HG03432 (cell line): ENCODE results near the gene TBC1D9.
"Not testable (repeated sequence)": the region's sequence is repeated elsewhere in the genome, so short reads cannot be mapped to it uniquely, and the experiment has no call there.

Source experiments
- ATAC-seq: cut with Tn5 transposase; IDR thresholded peaks from one replicate; pipeline ENCODE4 v1.9.1; 2021; ENCODE audit warnings: mild to moderate bottlenecking, moderate library complexity; ENCODE audit not compliant: unreplicated experiment

The TBC1D9 gene

GRCh38 chr4:140754918-140755773 lies 1.0 kb downstream of the TBC1D9 start:
- ATAC-seq: no peak

DNA sequence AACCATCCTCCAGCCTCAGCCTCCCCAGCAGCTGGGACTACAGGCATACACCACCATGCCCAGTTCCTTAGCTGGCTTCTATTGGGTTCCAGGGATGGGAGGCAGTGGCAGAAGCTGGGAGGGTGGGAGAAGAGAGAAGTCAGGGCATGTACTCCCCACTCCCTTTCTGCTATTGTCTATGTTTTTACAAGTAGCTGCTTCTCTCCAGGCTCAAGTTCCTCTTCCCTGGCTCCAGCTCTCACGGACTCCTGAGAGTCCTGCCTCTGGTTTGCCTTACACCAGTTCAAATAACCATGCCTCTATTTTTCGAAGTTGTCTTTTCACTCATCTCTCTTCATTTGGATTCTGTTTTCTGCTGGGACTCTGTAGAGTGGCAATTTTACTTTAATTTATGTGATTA lies 2.9 kb downstream of the TBC1D9 start:
- no peak for ATAC-seq

DNA sequence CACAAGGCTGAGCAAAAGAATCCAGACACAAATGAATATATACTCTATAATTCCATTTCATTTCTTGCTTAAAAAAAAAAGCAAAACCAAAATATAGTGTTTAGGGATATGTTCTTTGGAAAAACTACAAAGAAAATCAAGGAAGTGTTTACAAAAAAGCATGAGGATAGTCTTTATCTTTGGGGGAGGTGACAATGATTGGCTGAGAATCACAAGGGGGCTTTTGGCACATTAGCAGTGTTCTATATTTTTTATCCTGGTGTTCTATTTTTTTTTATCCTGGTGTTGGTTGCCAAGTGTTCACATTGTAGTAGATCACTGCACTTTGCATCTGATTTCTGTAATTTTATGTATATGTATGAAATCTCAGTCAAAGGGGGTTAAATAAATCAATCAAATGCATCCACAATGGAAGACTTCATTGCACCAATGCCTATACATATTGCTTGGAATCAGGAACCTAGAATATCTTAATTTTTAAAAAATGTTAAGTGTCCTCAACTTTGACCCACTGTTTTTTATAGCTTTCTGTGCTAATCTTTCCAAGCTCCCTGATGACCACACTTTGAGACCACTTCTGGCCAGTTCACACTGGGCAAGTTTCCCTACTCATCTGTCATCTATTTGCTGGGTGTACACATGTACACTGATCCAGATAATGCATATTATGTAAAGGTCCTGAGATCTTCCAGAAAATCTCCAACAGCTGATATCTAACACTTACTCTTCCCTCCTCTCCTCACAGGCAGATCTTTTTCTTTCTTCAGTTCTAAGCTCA lies 3.7 kb downstream of the TBC1D9 start:
- no peak for ATAC-seq

GRCh38 chr4:140750470-140750869 lies 5.7 kb downstream of the TBC1D9 start:
- no peak for ATAC-seq

DNA sequence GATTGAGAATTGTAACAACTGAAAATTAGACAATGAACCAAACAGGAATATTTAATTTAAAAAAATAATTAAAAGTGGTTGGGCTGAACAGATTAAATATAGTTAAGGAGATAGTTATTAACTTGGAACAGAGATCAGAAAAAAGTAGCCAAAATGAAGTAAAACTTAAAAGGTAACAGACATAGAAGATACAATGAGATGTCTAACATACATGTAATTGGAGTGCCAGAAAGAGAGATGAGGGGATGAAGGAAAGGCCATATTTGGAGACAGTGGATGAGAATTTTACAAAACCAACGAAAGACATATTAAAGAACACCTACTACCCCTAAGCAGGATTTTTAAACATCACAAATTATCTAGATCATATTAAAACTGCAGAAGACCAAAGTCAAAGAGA lies 8.0 kb downstream of the TBC1D9 start:
- no peak for ATAC-seq

- ATAC-seq: not testable (repeated sequence)
Observed at GRCh38 chr4:140746546-140746945, 9.6 kb downstream of the TBC1D9 start.

GRCh38 chr4:140744421-140744820 lies 11.8 kb downstream of the TBC1D9 start:
- ATAC-seq: no peak

GRCh38 chr4:140743194-140743931 lies 12.8 kb downstream of the TBC1D9 start:
- ATAC-seq: peak; percentile 82

DNA sequence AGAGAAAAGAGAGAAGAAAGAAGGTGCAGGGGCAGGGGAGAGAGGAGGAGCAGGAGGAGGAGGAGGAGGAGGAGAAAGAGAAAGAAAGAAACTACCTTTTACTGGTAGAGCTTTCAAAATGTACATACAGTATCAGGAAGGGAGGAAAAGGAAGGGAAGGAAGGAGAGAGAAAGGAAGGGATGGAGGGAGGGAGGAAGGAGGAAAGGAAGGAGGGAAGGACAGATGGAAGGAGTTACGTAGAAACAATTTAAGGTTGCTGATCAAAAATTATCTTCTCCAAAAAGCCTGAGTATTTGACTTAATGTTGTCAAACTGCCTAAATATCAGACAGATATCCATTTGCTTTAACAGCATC lies 13.4 kb downstream of the TBC1D9 start:
- peak; percentile 25 for ATAC-seq

GRCh38 chr4:140740906-140741670 lies 15.1 kb downstream of the TBC1D9 start:
- no peak for ATAC-seq

- no peak for ATAC-seq
Observed at GRCh38 chr4:140740422-140740821, 15.8 kb downstream of the TBC1D9 start.

- no peak for ATAC-seq
Observed at GRCh38 chr4:140739971-140740370, 16.2 kb downstream of the TBC1D9 start.

GRCh38 chr4:140738139-140738538 lies 18.0 kb downstream of the TBC1D9 start:
- ATAC-seq: no peak

- ATAC-seq: no peak
Observed at GRCh38 chr4:140736669-140737343, 19.4 kb downstream of the TBC1D9 start.

DNA sequence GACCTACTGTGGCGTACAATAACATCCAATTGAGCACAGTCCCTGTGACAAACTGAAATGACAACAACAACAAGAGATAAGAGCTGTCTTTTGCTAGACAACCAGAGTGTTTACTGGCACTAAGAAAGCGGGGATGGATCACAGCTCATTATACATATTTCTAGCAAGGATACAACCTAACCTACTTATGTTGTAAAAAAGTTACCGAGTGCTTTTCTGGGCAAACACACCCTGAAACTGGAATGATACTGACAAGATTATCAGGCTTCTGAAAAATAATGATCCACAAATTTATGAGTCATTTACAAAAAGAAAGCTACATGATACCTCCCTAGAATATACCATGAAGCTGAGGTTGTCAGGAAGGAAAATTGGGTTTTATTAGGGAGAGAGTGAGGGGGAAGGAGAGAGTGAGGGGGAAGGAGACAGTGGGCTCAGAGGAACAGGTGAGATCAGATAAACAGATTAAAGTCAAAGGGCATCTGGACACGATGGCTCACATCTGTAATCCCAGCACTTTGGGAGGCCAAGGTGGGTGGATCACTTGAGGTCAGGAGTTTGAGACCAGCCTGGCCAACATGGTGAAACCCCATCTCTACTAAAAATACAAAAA lies 20.3 kb downstream of the TBC1D9 start:
- no peak for ATAC-seq

DNA sequence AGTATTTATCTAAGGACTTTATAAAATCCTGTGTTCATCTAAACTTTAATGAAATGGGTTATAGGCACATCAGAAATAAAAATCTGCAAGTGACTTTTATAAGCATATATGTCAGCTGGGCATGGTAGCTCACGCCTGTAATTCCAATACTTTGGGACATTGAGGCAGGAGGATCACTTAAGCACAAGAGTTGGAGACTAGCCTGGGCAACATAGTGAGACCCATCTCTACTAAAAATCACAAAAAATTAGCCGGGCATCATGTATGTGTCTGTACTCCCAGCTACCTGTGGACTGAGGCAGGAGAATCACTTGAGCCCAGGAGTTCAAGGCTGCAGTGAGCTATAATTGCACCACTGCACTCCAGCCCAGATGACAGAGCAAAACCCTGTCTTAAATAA lies 20.9 kb downstream of the TBC1D9 start:
- no peak for ATAC-seq

- no peak for ATAC-seq
Observed at GRCh38 chr4:140732780-140733179, 23.4 kb downstream of the TBC1D9 start.

DNA sequence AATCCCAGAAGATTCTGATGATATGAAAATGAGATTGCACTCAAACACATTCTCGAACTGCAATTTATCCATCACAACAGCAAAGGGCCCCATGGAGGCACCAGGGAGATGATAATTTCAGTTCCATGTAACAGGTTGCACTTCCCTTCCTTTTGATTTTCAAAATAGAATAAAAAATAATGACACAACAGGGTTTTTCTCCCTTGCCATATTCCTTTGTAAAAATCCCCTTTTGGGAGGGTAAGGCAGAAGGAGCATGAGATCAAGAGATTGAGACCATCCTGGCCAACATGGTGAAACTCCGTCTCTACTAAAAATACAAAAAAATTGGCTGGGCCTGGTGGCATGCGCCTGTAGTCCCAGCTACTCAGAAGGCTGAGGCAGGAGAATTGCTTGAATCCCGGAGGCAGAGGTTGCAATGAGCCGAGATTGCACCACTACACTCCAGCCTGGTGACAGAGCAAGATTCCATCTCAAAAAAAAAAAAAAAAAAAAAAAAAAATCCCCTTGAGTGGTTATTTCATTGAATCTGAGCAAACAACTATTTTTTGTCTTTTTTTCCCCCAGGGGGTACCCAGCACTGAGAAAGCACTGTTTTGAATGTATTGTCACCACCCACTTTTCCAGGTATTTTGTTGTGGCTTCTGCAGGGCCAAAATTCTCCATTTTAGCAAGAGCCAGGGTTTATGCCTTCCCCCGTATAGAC lies 26.7 kb downstream of the TBC1D9 start:
- ATAC-seq: no peak
